H9 (cell line): ENCODE measurements around the gene KIAA0825. TPM values are rescaled to one million over a fixed set of nuclear protein-coding genes. Genes with fewer than 3 reads are reported as not detected.

ENCODE experiments used
- DNase-seq: peaks from one replicate; pipeline ENCODE4 v3.0.0-alpha.2; 2017
- H2AFZ ChIP-seq: one replicate; pipeline ENCODE4 v1.6.1; 2013; ENCODE audit warnings: mild to moderate bottlenecking, low read length, control low read depth, moderate library complexity
- H2AK5ac ChIP-seq: 2 replicates; pipeline ENCODE4 v1.6.1; 2013; ENCODE audit warnings: low read length, control low read depth, mixed read lengths; ENCODE audit not compliant: insufficient read length
- H2BK120ac ChIP-seq: one replicate; pipeline ENCODE4 v1.6.1; 2013; ENCODE audit warnings: low read depth, mild to moderate bottlenecking, low read length, control low read depth, inconsistent platforms; ENCODE audit not compliant: poor library complexity, severe bottlenecking
- H2BK12ac ChIP-seq: 2 replicates; pipeline ENCODE4 v1.6.1; 2013; ENCODE audit warnings: low read length, control low read depth, mixed read lengths, low read depth; ENCODE audit not compliant: insufficient read length
- H2BK15ac ChIP-seq: 2 replicates; pipeline ENCODE4 v1.6.1; 2013; ENCODE audit warnings: low read depth, low read length, control low read depth
- H2BK20ac ChIP-seq: one replicate; pipeline ENCODE4 v1.6.1; 2013; ENCODE audit warnings: low read depth, mild to moderate bottlenecking, low read length, control low read depth, inconsistent platforms; ENCODE audit not compliant: poor library complexity, severe bottlenecking
- H2BK5ac ChIP-seq: 2 replicates; pipeline ENCODE4 v1.6.1; 2013; ENCODE audit warnings: low read length, control low read depth, mixed read lengths; ENCODE audit not compliant: insufficient read length
- H3K14ac ChIP-seq: 2 replicates; pipeline ENCODE4 v1.6.1; 2013; ENCODE audit warnings: low read length, control low read depth; ENCODE audit not compliant: insufficient read depth
- H3K18ac ChIP-seq: 2 replicates; pipeline ENCODE4 v1.6.1; 2013; ENCODE audit warnings: low read depth, mild to moderate bottlenecking, mixed read lengths, low read length, control low read depth; ENCODE audit not compliant: insufficient read length
- H3K23ac ChIP-seq: 2 replicates; pipeline ENCODE4 v1.6.1; 2013; ENCODE audit warnings: low read length, control low read depth, mixed read lengths, low read depth; ENCODE audit not compliant: insufficient read length
- H3K23me2 ChIP-seq: 2 replicates; pipeline ENCODE4 v1.6.1; 2013; ENCODE audit warnings: low read depth, mild to moderate bottlenecking, mixed read lengths, low read length, control low read depth; ENCODE audit not compliant: insufficient read length, poor library complexity, severe bottlenecking
- H3K27ac ChIP-seq: 2 replicates; pipeline ENCODE4 v1.5.1; 2013; ENCODE audit warnings: low read length, control low read depth, mixed read lengths, low read depth; ENCODE audit not compliant: insufficient read length
- H3K27me3 ChIP-seq: 2 replicates; pipeline ENCODE4 v1.6.1; 2013; ENCODE audit warnings: low read length, control low read depth, inconsistent platforms; ENCODE audit not compliant: insufficient read depth
- H3K4ac ChIP-seq: 2 replicates; pipeline ENCODE4 v1.6.1; 2013; ENCODE audit warnings: low read depth, mild to moderate bottlenecking, control low read depth, inconsistent platforms, low read length, moderate library complexity
- H3K4me1 ChIP-seq: 2 replicates; pipeline ENCODE4 v1.6.1; 2013; ENCODE audit warnings: low read length, control low read depth, inconsistent platforms; ENCODE audit not compliant: insufficient read depth
- H3K4me2 ChIP-seq: 2 replicates; pipeline ENCODE4 v1.6.1; 2013; ENCODE audit warnings: low read length, control low read depth, mixed read lengths; ENCODE audit not compliant: insufficient read length, insufficient read depth
- H3K56ac ChIP-seq: 2 replicates; pipeline ENCODE4 v1.6.1; 2013; ENCODE audit warnings: low read depth, mild to moderate bottlenecking, mixed read lengths, low read length, control low read depth; ENCODE audit not compliant: insufficient read length
- H3K79me1 ChIP-seq: 2 replicates; pipeline ENCODE4 v1.6.1; 2013; ENCODE audit warnings: low read depth, mild to moderate bottlenecking, moderate library complexity, low read length, control low read depth, inconsistent platforms; ENCODE audit not compliant: insufficient read depth, poor library complexity, severe bottlenecking
- H3K79me2 ChIP-seq: 2 replicates; pipeline ENCODE4 v1.6.1; 2013; ENCODE audit warnings: low read length, control low read depth, inconsistent platforms; ENCODE audit not compliant: insufficient read depth
- H3K9ac ChIP-seq: 2 replicates; pipeline ENCODE4 v1.6.1; 2013; ENCODE audit warnings: low read length, control low read depth, mixed read lengths; ENCODE audit not compliant: insufficient read length; ENCODE audit errors: extremely low read depth
- H3K9me3 ChIP-seq: one replicate; pipeline ENCODE4 v1.6.1; 2013; ENCODE audit warnings: low read depth, low read length, inconsistent platforms; ENCODE audit not compliant: control insufficient read depth
- H3T11ph ChIP-seq: one replicate; pipeline ENCODE4 v1.6.1; 2013; ENCODE audit warnings: mild to moderate bottlenecking, low read length, control low read depth, inconsistent platforms
- H4K20me1 ChIP-seq: one replicate; pipeline ENCODE4 v1.6.1; 2013; ENCODE audit not compliant: control insufficient read depth, insufficient read length, insufficient read depth
- H4K5ac ChIP-seq: 2 replicates; pipeline ENCODE4 v1.6.1; 2013; ENCODE audit warnings: low read depth, mild to moderate bottlenecking, mixed read lengths, low read length, control low read depth; ENCODE audit not compliant: insufficient read length
- H4K8ac ChIP-seq: replicated peaks from 2 replicates; pipeline ENCODE4 v1.6.1; 2013; ENCODE audit warnings: low read length, control low read depth, mixed read lengths, low read depth; ENCODE audit not compliant: insufficient read length
- H4K91ac ChIP-seq: 2 replicates; pipeline ENCODE4 v1.6.1; 2013; ENCODE audit warnings: low read depth, mild to moderate bottlenecking, moderate library complexity, mixed read lengths, low read length, control low read depth; ENCODE audit not compliant: insufficient read length
- H3K27ac Mint-ChIP-seq, 3 experiments: 2 replicates in 2 of 3; 3 replicates in 1 of 3; pipeline ENCODE4 v1.8.0; 2020 to 2021; ENCODE audit warnings: mixed read lengths in 3 of 3, mild to moderate bottlenecking in 1 of 3, moderate library complexity in 1 of 3
- H3K27me3 Mint-ChIP-seq: 2 replicates; pipeline ENCODE4 v1.8.0; 2021; ENCODE audit warnings: low read depth, mild to moderate bottlenecking, moderate library complexity, mixed read lengths
- H3K36me3 Mint-ChIP-seq, 3 experiments: 2 replicates in 2 of 3; 3 replicates in 1 of 3; pipeline ENCODE4 v1.8.0; 2020 to 2021; ENCODE audit warnings: low read depth in 3 of 3, mixed read lengths in 3 of 3; ENCODE audit not compliant: insufficient read depth in 1 of 3
- H3K4me1 Mint-ChIP-seq, 2 experiments: 2 replicates each; pipeline ENCODE4 v1.8.0; 2020; ENCODE audit warnings: mixed read lengths in 2 of 2
- H3K4me3 Mint-ChIP-seq, 2 experiments: 2 replicates in 1 of 2; 3 replicates in 1 of 2; pipeline ENCODE4 v1.8.0; 2020 to 2021; ENCODE audit warnings: mild to moderate bottlenecking in 2 of 2, mixed read lengths in 2 of 2, moderate library complexity in 1 of 2
- H3K9me3 Mint-ChIP-seq, 2 experiments: 2 replicates in 1 of 2; 3 replicates in 1 of 2; pipeline ENCODE4 v1.8.0; 2020; ENCODE audit warnings: mild to moderate bottlenecking in 2 of 2, mixed read lengths in 2 of 2, moderate library complexity in 1 of 2
- WGBS: extraction: QIAGEN DNeasy Blood & Tissue Kit; methylation state at CpG from one replicate; pipeline ENCODE4 v1.1.7; 2013; ENCODE audit warnings: missing lambda C conversion rate, low lambda C conversion rate, mixed read lengths; ENCODE audit not compliant: insufficient read length; ENCODE audit errors: extremely low coverage; 5-methylcytosine and 5-hydroxymethylcytosine counted together
- total RNA-seq: library from RNA; stranded (reverse); gene quantifications from 2 replicates; pipeline ENCODE4 v1.2.1, GENCODE V29; 2021
- TF ChIP-seq, protein P1 (sequence below): fragments of 200-600 bp; sonication (generic); conservative IDR thresholded peaks from 3 replicates; pipeline ENCODE4 v1.8.0; 2021; ENCODE audit warnings: antibody characterized with exemption, mild to moderate bottlenecking

Gene KIAA0825
- total RNA-seq, 1 experiment from 2014 or later: 1.8 TPM

GRCh38 chr5:94168151-94168550, 450.3 kb downstream of the KIAA0825 start:
- no peak overlapping the region for H3T11ph ChIP-seq
- no peak for DNase-seq
- H3K4me1 Mint-ChIP-seq: no peaks in the 10 kb centered on the region
- H3K27ac ChIP-seq: no peak overlapping the region
- peaks cover 18 to 25% (median 20%) of the 10 kb centered on the region in 3 experiments for H3K36me3 Mint-ChIP-seq
- no peak overlapping the region for H3K23ac ChIP-seq
- no peaks in the 10 kb centered on the region for H3K23me2 ChIP-seq
- WGBS: no CpG with 5 or more reads among the region's 2 CpGs
- no peaks in the 10 kb centered on the region for H3K9me3 ChIP-seq
- no peak overlapping the region for H3K4me2 ChIP-seq
- H2BK20ac ChIP-seq: no peak overlapping the region
- TF ChIP-seq, protein P1, sequence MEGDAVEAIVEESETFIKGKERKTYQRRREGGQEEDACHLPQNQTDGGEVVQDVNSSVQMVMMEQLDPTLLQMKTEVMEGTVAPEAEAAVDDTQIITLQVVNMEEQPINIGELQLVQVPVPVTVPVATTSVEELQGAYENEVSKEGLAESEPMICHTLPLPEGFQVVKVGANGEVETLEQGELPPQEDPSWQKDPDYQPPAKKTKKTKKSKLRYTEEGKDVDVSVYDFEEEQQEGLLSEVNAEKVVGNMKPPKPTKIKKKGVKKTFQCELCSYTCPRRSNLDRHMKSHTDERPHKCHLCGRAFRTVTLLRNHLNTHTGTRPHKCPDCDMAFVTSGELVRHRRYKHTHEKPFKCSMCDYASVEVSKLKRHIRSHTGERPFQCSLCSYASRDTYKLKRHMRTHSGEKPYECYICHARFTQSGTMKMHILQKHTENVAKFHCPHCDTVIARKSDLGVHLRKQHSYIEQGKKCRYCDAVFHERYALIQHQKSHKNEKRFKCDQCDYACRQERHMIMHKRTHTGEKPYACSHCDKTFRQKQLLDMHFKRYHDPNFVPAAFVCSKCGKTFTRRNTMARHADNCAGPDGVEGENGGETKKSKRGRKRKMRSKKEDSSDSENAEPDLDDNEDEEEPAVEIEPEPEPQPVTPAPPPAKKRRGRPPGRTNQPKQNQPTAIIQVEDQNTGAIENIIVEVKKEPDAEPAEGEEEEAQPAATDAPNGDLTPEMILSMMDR: no peak
- H2AFZ ChIP-seq: no peak overlapping the region
- no peak overlapping the region for H3K4ac ChIP-seq
- peaks cover 0 to 12% of the 10 kb centered on the region in 2 experiments; a peak in 3 of 5 replicates for H3K9me3 Mint-ChIP-seq
- no peak overlapping the region for H2BK120ac ChIP-seq
- H3K18ac ChIP-seq: no peak overlapping the region
- no peak overlapping the region for H4K8ac ChIP-seq
- no peaks in the 10 kb centered on the region for H3K27me3 ChIP-seq
- H3K4me3 Mint-ChIP-seq: no peak overlapping the region
- H3K27me3 Mint-ChIP-seq: no peaks in the 10 kb centered on the region
- no peak overlapping the region for H3K27ac Mint-ChIP-seq
- no peak overlapping the region for H4K5ac ChIP-seq
- H2BK12ac ChIP-seq: no peak overlapping the region
- no peaks in the 10 kb centered on the region for H3K4me1 ChIP-seq
- H2BK15ac ChIP-seq: no peak overlapping the region
- no peak overlapping the region for H3K56ac ChIP-seq
- no peak overlapping the region for H2AK5ac ChIP-seq
- no peaks in the 10 kb centered on the region; the same call in 1 of the 2 replicates for H3K79me2 ChIP-seq
- H3K79me1 ChIP-seq: no peaks in the 10 kb centered on the region
- H3K14ac ChIP-seq: no peak overlapping the region
- H3K9ac ChIP-seq: no peak overlapping the region
- H4K91ac ChIP-seq: no peak overlapping the region
- no peaks in the 10 kb centered on the region for H4K20me1 ChIP-seq
- H2BK5ac ChIP-seq: no peak overlapping the region
